GM23248 (cell line): ENCODE measurements around the gene GPSM1.

Experiments
- EZH2 ChIP-seq: fragments of 200-600 bp; sonication (generic); IDR thresholded peaks from 2 replicates; pipeline ENCODE4 v1.6.1; 2018; ENCODE audit warnings: antibody characterized with exemption, mild to moderate bottlenecking; ENCODE audit not compliant: insufficient read depth, poor library complexity, severe bottlenecking
- EZH2phosphoT487 ChIP-seq: fragments of 200-600 bp; sonication (generic); IDR thresholded peaks from 2 replicates; pipeline ENCODE4 v1.6.1; 2018; ENCODE audit warnings: antibody characterized with exemption, moderate library complexity, mild to moderate bottlenecking, low read depth; ENCODE audit not compliant: insufficient read depth

DNA sequence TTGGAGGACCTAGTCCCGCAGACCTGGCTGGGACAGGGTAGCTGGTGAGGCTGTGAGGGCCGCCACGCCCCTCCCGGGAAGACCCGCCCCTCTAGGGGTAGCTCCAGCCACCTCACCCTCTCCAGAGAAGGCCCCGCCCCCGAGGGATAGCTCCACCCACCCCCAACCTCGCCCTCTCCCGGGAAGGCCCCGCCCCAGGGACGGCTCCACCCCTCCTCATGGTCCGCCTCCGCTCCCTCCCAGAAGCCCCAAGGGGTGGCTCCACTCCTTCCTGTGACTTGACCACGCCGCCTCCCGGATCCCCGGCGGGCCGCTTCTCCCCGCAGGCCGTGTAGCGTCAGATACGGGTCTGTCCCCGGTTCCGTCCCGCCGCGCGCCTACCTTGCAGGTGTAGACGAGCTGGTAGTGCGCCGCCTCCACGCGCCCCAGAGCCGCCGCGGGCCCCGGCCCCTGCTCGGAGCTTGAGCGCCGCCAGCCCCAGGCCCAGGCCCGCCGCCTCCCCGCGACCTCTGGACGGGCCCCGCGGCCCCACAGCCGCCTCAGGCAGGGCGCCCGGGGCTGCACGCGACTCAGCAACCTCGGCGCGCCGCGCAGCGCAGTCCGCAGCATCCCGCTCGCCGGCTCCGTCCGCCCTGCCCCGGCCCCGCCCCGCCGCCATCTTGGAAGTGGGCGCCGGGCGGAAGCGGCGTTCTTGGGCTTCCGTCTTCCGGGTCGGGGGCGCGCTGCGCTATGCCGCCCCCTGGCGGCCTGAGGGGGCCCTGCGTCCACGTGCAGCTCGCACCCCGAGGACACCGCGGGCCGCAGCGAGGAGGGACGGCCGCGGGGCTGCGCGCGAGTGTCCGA, 36.0 kb downstream of the GPSM1 start, which contains the start of gene DNLZ:
- TF ChIP-seq EZH2 (no peak), EZH2phosphoT487 (no peak)
